BLaER1 (cell line): Measurements from ENCODE around the gene CTDSPL2.
"Not testable (repeated sequence)": the region's sequence is repeated elsewhere in the genome, so short reads cannot be mapped to it uniquely, and the experiment has no call there.

Source experiments
- H3K27ac ChIP-seq: shearing (Covaris generic); formaldehyde crosslinking; 2 replicates; pipeline ENCODE4 v1.8.1; 2022
- H3K27me3 ChIP-seq: shearing (Covaris generic); formaldehyde crosslinking; 2 replicates; pipeline ENCODE4 v1.8.1; 2022
- H3K36me3 ChIP-seq: shearing (Covaris generic); formaldehyde crosslinking; 2 replicates; pipeline ENCODE4 v1.8.1; 2022
- H3K4me1 ChIP-seq: shearing (Covaris generic); formaldehyde crosslinking; 2 replicates; pipeline ENCODE4 v1.8.1; 2022
- H3K4me2 ChIP-seq: shearing (Covaris generic); formaldehyde crosslinking; 2 replicates; pipeline ENCODE4 v1.8.1; 2022
- H3K4me3 ChIP-seq: shearing (Covaris generic); formaldehyde crosslinking; 2 replicates; pipeline ENCODE4 v1.8.1; 2022
- H3K9ac ChIP-seq: shearing (Covaris generic); formaldehyde crosslinking; 2 replicates; pipeline ENCODE4 v1.8.1; 2022
- H3K9me3 ChIP-seq: shearing (Covaris generic); formaldehyde crosslinking; 2 replicates; pipeline ENCODE4 v1.8.1; 2022
- H4K20me1 ChIP-seq: shearing (Covaris generic); formaldehyde crosslinking; 2 replicates; pipeline ENCODE4 v1.8.1; 2022
- Cebpa-rat ChIP-seq: shearing (Covaris generic); IDR thresholded peaks from 2 replicates; pipeline ENCODE4 v1.8.1; 2022

Gene CTDSPL2

DNA sequence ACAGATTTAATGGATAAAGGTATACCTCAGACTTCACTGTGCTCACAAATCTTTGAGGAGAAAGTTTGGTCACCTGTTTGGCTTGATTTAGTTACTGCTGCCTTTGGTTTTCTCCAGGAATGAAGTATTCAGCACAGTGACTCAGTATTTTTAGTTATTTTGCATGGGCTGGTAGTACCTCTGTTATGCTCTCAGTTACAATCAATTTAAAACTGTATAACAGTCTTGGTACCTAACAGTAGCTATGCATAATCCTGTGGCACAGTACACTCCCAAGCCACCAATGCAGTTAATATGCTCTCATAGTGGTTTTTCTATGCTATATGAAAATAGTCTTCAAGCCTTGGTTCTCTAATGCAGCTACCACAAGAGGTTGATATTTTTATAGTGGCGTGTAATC is 97.6 kb downstream of the CTDSPL2 start:
- Histone ChIP-seq H3K9ac (no peak overlapping the region), H3K27ac (no peak overlapping the region), H3K9me3 (no peaks in the 10 kb centered on the region), H3K4me2 (no peak overlapping the region), H3K27me3 (no peaks in the 10 kb centered on the region), H3K4me3 (no peak overlapping the region), H3K4me1 (no peaks in the 10 kb centered on the region), H3K36me3 (peaks cover 59% of the 10 kb centered on the region), H4K20me1 (0 out of 2 replicates have a peak, but pooled peaks cover 8% of the 10 kb centered on the region)
- no peak for TF ChIP-seq Cebpa-rat

DNA sequence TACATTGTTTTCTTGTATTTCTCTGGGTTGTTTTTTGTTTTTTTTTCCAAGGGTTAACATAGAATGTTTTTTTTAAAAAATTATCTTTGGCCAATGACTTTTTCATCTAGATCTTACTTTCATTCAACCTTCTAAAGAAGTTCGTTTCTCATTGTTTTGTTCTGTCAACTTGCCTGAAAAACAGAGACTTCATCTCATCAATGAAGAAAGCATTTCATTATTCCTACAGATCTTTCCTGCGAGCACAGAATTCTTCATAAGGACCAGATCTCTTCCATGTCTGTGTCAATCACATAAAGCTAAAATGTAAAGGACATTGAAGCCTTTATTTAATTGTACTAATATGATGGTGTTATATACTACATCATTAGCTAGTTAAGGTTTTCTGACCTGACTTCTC is 99.8 kb downstream of the CTDSPL2 start:
- Histone ChIP-seq H3K27me3 (no peaks in the 10 kb centered on the region), H3K4me1 (no peaks in the 10 kb centered on the region), H3K9me3 (no peaks in the 10 kb centered on the region), H3K4me2 (no peak overlapping the region), H3K9ac (no peak overlapping the region), H4K20me1 (0 out of 2 replicates have a peak, but pooled peaks cover 13% of the 10 kb centered on the region), H3K27ac (no peak overlapping the region), H3K36me3 (peaks cover 44% of the 10 kb centered on the region), H3K4me3 (no peak overlapping the region)
- no peak for TF ChIP-seq Cebpa-rat

DNA sequence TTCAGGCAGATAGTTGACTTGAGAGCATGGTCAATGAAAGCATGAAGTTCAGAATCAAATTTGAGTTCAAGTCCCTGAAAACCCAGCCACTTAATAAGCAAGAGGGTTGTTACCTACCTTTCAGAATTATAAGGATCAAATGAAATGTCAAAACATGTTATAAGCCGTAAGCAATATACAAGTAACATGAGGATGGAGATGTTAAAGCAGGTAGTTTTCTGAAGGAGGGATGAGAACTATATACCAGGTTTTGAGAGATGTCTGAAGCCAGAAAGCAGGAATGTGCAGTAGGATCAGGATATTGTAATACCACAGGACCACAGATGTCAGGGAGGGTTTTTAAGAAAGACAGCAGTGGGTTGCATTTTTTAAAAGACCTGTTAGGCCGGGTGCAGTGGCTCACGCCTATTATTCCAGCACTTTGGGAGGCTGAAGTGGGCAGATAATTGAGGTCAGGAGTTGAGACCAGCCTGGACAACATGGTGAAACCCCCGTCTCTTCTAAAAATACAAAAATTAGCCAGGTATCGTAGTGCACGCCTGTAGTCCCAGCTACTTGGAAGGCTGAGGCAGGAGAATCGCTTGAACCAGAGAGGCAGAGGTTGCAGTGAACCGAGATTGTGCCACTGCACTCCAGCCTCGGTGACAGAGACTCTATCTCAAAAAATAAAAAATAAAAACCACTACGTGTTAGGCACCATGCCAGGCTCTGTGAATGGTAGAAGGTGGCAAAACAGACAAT is 102.6 kb downstream of the CTDSPL2 start:
- H3K9ac ChIP-seq, result no peak overlapping the region
- peaks cover 18% of the 10 kb centered on the region for H3K36me3 ChIP-seq
- no peak for TF ChIP-seq Cebpa-rat

DNA sequence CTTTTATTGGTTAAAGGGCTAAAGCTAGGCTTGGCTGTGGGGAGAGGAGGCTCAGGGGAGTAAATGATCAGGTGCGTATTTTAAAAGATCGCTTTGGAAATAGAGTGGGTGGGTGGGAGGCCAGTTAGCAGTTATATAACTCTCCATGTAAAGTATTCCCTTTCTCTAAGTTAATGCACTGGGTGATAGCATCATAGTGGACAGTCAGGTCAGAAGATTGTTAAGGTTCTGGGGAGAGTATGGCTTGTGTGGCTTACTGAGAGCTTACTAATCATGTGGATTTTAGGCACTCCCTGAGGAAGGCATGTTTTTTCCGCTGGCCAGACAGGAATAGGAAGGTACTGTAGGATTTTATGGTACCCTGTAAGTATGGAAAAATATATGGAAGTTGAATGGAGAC is 103.2 kb downstream of the CTDSPL2 start:
- Histone ChIP-seq H3K4me1 (peaks cover 9% of the 10 kb centered on the region), H3K4me2 (no peak overlapping the region), H3K4me3 (no peak overlapping the region), H3K9me3 (no peaks in the 10 kb centered on the region), H4K20me1 (0 out of 2 replicates have a peak, but pooled peaks cover 7% of the 10 kb centered on the region), H3K9ac (no peak overlapping the region), H3K27me3 (no peaks in the 10 kb centered on the region), H3K36me3 (peaks cover 14% of the 10 kb centered on the region; the same call in 1 of the 2 replicates), H3K27ac (no peak overlapping the region)
- no peak for TF ChIP-seq Cebpa-rat

More for the DNA sequence above, 102.6 kb downstream of the CTDSPL2 start:
- H3K4me2 ChIP-seq, result no peak overlapping the region
- H4K20me1 ChIP-seq, result 0 out of 2 replicates have a peak, but pooled peaks cover 10% of the 10 kb centered on the region
- no peaks in the 10 kb centered on the region for H3K27me3 ChIP-seq
- H3K27ac ChIP-seq, result no peak overlapping the region
- peaks cover 2% of the 10 kb centered on the region for H3K4me1 ChIP-seq
- H3K4me3 ChIP-seq, result no peak overlapping the region
- no peaks in the 10 kb centered on the region for H3K9me3 ChIP-seq

DNA sequence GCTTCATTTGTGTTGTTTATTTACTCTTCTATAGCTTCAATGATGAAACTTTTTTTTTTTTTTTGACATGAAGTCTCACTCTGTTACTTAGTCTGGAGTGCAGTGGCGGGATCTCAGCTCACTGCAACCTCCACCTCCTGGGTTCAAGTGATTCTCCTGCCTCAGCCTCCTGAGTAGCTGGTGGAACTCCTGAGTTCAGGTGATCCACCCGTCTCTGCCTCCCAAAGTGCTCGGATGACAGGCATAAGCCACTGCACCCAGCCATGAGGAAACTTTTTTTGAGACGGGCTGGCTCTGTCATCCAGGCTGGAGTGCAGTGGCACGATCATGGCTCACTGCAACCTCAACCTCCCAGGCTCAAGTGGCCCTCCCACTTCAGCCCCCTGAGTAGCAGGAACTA is 104.8 kb downstream of the CTDSPL2 start:
- H3K27ac ChIP-seq, H3K27me3 ChIP-seq, H3K4me2 ChIP-seq, H3K9ac ChIP-seq, H3K36me3 ChIP-seq, H3K4me3 ChIP-seq, H4K20me1 ChIP-seq, H3K9me3 ChIP-seq: not testable (repeated sequence)
- peaks cover 14% of the 10 kb centered on the region for H3K4me1 ChIP-seq

DNA sequence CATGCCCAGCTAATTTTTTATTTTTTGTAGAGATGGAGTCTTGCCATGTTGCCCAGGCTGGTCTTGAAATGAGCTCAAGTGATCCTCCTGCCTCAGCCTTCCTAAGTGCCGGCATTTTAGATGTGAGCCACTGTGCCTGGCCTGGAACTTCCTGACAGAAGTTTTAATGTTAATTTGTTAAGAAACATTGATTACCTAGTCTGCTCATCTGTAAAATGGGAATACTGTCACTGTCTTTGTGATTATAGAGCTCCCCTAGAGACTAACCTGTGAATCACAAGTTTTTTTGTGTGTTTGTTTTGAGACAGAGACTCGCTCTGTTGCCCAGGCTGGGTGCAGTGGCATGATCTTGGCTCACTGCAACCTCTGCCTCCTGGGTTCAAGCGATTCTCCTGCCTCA is 105.3 kb downstream of the CTDSPL2 start:
- H3K4me2 ChIP-seq, result no peak overlapping the region
- no peak overlapping the region for H3K9ac ChIP-seq
- no peaks in the 10 kb centered on the region for H3K27me3 ChIP-seq
- no peaks in the 10 kb centered on the region for H3K9me3 ChIP-seq
- peaks cover 14% of the 10 kb centered on the region for H3K4me1 ChIP-seq
- H3K4me3 ChIP-seq, result no peak overlapping the region
- no peaks in the 10 kb centered on the region for H3K36me3 ChIP-seq
- H3K27ac ChIP-seq, result no peak overlapping the region
- peaks cover 13% of the 10 kb centered on the region for H4K20me1 ChIP-seq
- TF ChIP-seq Cebpa-rat, result no peak

DNA sequence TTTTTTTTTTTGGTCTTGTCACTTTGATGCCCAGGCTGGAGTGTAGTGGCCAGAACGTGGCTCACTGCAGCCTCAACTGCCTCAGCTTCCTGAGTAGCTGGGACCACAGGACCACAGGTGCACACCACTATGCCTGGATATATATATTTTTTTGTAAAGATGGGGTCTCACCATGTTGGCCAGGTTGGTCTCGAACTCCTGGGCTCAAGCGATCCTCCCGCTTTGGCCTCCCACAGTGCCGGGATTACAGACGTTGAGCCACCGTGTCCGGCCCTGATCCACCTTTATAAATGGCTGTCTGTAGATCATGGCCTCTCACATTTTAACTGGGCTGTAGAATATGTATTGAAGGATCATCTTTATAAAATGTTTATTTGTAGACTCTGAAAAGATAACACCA is 107.7 kb downstream of the CTDSPL2 start:
- Histone ChIP-seq H3K4me1 (peaks cover 25% of the 10 kb centered on the region), H3K4me2 (peak overlapping the region; percentile 96; the same call in 1 of the 2 replicates), H4K20me1 (peaks cover 28% of the 10 kb centered on the region), H3K27ac (no peak overlapping the region), H3K4me3 (no peak overlapping the region), H3K27me3 (no peaks in the 10 kb centered on the region), H3K36me3 (peaks cover 9% of the 10 kb centered on the region; the same call in 1 of the 2 replicates), H3K9ac (no peak overlapping the region), H3K9me3 (no peaks in the 10 kb centered on the region)
- TF ChIP-seq Cebpa-rat, result no peak

DNA sequence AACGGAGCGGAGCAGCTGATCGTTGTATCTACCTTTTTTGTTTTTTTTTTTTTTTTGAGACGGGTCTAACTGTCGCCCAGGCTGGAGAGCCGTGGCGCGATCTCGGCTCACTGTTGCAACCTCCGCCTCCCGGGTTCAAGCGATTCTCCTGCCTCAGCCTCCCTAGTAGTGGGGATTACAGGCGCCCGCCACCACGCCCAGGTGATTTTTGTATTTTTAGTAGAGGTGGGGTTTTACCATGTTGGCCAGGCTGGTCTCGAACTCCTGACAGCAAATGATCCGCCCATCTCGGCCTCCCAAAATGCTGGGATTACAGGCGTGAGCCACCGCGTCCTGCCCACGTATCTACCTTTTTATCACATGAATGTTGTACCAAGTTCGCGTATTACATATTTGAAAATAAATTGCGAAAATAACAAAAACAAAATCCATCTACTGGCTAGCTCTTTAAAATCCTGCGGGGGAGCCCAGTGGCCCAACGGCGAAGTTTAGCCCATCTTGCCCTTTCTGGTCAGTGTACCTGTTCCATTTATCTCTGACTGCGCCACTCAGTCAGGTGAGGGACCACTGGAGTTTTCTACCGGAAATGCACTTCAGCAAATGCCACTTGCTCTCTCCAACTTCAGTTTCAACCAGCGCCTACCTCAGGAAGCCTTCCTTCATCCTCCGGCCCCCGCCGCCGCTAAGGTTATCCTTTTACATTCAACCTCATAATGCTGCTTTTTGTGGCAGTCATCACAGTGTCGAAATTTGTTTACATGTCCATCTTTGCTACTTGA is 108.3 kb downstream of the CTDSPL2 start:
- Histone ChIP-seq H3K27me3 (no peaks in the 10 kb centered on the region), H3K4me2 (peak overlapping the region; percentile 96), H3K27ac (peak overlapping the region; percentile 83), H3K9ac (peak overlapping the region; percentile 84), H3K4me3 (peak overlapping the region; percentile 99), H3K36me3 (peaks cover 15% of the 10 kb centered on the region; the same call in 1 of the 2 replicates), H4K20me1 (peaks cover 30% of the 10 kb centered on the region), H3K9me3 (no peaks in the 10 kb centered on the region), H3K4me1 (peaks cover 25% of the 10 kb centered on the region)
- no peak for TF ChIP-seq Cebpa-rat

DNA sequence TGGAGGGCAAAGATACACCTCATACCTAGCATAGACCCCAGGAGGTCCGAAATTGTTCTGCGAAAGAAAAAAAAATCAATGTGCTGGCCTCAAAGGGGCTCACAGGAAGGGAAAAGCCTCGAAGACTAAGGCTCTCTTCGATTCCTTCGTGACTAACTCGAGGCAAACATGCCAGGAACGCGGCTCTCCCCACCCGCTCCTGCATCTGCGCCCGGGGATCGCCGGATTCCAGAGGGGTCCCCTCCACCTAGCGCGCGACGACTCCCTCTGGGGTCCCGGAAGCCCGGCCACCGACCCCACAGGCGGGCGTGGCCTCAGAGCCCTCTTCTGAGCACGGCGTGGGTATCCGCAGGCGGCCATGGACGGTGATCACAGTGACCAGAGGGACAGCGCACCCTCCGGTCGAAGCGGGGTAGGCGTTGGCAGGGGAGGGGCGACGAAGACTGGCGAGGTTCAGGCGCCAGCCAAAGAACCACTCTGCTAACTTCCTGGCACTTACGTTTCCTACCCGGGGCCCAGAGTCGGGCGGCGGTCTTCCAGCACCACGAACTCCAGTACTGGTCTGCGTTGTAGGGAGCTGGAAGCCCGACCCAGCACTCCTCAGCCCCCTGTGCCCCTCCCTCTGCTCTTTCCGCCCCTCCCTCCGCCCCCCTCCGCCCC is 109.0 kb downstream of the CTDSPL2 start:
- no peak for TF ChIP-seq Cebpa-rat
- H3K4me1 ChIP-seq, result peaks cover 25% of the 10 kb centered on the region
- H4K20me1 ChIP-seq, result peaks cover 38% of the 10 kb centered on the region
- H3K9ac ChIP-seq, result peak overlapping the region; percentile 84
- H3K27ac ChIP-seq, result peak overlapping the region; percentile 83
- peaks cover 22% of the 10 kb centered on the region for H3K36me3 ChIP-seq
- no peaks in the 10 kb centered on the region for H3K27me3 ChIP-seq
- peak overlapping the region; percentile 96 for H3K4me2 ChIP-seq
- H3K4me3 ChIP-seq, result peak overlapping the region; percentile 99
- no peaks in the 10 kb centered on the region for H3K9me3 ChIP-seq
